GM23338 (cell line): ENCODE data around the gene THRB.

Experiments
- CREB1 ChIP-seq: fragments of 250-450 bp; sonication (Bioruptor Pico); IDR thresholded peaks from 2 replicates; pipeline ENCODE4 v1.5.0; 2020; ENCODE audit warnings: low read depth, mild to moderate bottlenecking, moderate library complexity
- EZH2 ChIP-seq: fragments of 200-600 bp; sonication (generic); IDR thresholded peaks from one replicate; pipeline ENCODE4 v1.8.0; 2017; ENCODE audit warnings: antibody characterized with exemption, mild to moderate bottlenecking, low read depth; ENCODE audit not compliant: unreplicated experiment
- EZH2phosphoT487 ChIP-seq: fragments of 200-600 bp; sonication (generic); IDR thresholded peaks from one replicate; pipeline ENCODE4 v1.8.1; 2018; ENCODE audit warnings: antibody characterized with exemption; ENCODE audit not compliant: unreplicated experiment
- JUNB ChIP-seq: IDR thresholded peaks from one replicate; pipeline ENCODE4 v1.6.1; 2016; ENCODE audit warnings: antibody characterized with exemption; ENCODE audit not compliant: unreplicated experiment
- NANOG ChIP-seq: IDR thresholded peaks from 2 replicates; pipeline ENCODE4 v1.6.1; 2016; ENCODE audit warnings: antibody characterized with exemption, borderline replicate concordance
- POLR2AphosphoS5 ChIP-seq: IDR thresholded peaks from 2 replicates; pipeline ENCODE4 v1.6.1; 2016; ENCODE audit warnings: antibody characterized with exemption, low read depth
- STAT1 ChIP-seq: IDR thresholded peaks from one replicate; pipeline ENCODE4 v1.6.1; 2016; ENCODE audit warnings: antibody characterized with exemption; ENCODE audit not compliant: unreplicated experiment
- ZNF114 ChIP-seq: fragments of 250-450 bp; sonication (Bioruptor Pico); IDR thresholded peaks from 2 replicates; pipeline ENCODE4 v1.5.0; 2020; ENCODE audit warnings: mild to moderate bottlenecking, moderate library complexity
- ZNF331 ChIP-seq: fragments of 250-450 bp; sonication (Bioruptor Pico); IDR thresholded peaks from 2 replicates; pipeline ENCODE4 v1.5.0; 2020; ENCODE audit warnings: low read depth, mild to moderate bottlenecking, moderate library complexity
- TF ChIP-seq, protein P1 (sequence below), 2 experiments: fragments of 200-600 bp in 1 of 2; sonication (generic) in 1 of 2; conservative IDR thresholded peaks; 2 replicates each; pipeline versions ENCODE4 v1.5.1 to v1.6.1; 2016 to 2017; ENCODE audit warnings: antibody characterized with exemption in 2 of 2, low read depth in 2 of 2, mild to moderate bottlenecking in 2 of 2, moderate library complexity in 1 of 2
- TF ChIP-seq, protein P2 (sequence below): IDR thresholded peaks from one replicate; pipeline ENCODE4 v1.6.1; 2018; ENCODE audit warnings: antibody characterized with exemption; ENCODE audit not compliant: unreplicated experiment
- TF ChIP-seq, protein P3 (sequence below): IDR thresholded peaks from 2 replicates; pipeline ENCODE4 v1.6.1; 2016; ENCODE audit warnings: antibody characterized with exemption
- TF ChIP-seq, protein P4 (sequence below): fragments of 250-450 bp; sonication (Bioruptor Pico); IDR thresholded peaks from 2 replicates; pipeline ENCODE4 v1.5.0; 2020; ENCODE audit warnings: mild to moderate bottlenecking, moderate library complexity

DNA sequence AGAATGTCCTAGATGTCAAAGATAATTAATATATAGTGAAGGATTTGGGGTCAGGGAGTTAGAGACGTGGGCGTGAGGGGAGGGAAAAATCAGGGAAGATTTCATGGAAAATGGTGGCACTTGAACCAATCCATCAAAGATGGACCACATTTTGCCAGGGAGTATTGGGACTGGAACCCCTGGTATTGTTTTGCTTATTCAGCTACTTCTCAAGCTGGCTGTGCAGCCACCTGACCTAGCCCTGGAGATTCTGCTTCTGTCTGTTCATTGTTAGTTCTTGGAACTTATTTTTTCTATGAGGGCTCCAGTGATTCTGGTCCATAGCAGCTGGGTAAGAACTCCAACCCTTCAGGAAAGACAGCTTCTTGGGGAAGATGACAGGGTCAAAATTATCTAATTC, 3.3 kb upstream of the THRB start:
- TF ChIP-seq, protein P1, sequence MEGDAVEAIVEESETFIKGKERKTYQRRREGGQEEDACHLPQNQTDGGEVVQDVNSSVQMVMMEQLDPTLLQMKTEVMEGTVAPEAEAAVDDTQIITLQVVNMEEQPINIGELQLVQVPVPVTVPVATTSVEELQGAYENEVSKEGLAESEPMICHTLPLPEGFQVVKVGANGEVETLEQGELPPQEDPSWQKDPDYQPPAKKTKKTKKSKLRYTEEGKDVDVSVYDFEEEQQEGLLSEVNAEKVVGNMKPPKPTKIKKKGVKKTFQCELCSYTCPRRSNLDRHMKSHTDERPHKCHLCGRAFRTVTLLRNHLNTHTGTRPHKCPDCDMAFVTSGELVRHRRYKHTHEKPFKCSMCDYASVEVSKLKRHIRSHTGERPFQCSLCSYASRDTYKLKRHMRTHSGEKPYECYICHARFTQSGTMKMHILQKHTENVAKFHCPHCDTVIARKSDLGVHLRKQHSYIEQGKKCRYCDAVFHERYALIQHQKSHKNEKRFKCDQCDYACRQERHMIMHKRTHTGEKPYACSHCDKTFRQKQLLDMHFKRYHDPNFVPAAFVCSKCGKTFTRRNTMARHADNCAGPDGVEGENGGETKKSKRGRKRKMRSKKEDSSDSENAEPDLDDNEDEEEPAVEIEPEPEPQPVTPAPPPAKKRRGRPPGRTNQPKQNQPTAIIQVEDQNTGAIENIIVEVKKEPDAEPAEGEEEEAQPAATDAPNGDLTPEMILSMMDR (conservative IDR thresholded peaks at IDR 0.05; ENCODE audit: low read depth in 2 of 2): no peak
- TF ChIP-seq, protein P2, sequence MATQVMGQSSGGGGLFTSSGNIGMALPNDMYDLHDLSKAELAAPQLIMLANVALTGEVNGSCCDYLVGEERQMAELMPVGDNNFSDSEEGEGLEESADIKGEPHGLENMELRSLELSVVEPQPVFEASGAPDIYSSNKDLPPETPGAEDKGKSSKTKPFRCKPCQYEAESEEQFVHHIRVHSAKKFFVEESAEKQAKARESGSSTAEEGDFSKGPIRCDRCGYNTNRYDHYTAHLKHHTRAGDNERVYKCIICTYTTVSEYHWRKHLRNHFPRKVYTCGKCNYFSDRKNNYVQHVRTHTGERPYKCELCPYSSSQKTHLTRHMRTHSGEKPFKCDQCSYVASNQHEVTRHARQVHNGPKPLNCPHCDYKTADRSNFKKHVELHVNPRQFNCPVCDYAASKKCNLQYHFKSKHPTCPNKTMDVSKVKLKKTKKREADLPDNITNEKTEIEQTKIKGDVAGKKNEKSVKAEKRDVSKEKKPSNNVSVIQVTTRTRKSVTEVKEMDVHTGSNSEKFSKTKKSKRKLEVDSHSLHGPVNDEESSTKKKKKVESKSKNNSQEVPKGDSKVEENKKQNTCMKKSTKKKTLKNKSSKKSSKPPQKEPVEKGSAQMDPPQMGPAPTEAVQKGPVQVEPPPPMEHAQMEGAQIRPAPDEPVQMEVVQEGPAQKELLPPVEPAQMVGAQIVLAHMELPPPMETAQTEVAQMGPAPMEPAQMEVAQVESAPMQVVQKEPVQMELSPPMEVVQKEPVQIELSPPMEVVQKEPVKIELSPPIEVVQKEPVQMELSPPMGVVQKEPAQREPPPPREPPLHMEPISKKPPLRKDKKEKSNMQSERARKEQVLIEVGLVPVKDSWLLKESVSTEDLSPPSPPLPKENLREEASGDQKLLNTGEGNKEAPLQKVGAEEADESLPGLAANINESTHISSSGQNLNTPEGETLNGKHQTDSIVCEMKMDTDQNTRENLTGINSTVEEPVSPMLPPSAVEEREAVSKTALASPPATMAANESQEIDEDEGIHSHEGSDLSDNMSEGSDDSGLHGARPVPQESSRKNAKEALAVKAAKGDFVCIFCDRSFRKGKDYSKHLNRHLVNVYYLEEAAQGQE: no peak
- TF ChIP-seq CREB1: no peak
- TF ChIP-seq EZH2: no peak
- TF ChIP-seq EZH2phosphoT487: no peak
- no peak for TF ChIP-seq POLR2AphosphoS5
- no peak for TF ChIP-seq JUNB
- no peak for TF ChIP-seq ZNF114 (CRISPR knock-in tag)
- TF ChIP-seq, protein P3, sequence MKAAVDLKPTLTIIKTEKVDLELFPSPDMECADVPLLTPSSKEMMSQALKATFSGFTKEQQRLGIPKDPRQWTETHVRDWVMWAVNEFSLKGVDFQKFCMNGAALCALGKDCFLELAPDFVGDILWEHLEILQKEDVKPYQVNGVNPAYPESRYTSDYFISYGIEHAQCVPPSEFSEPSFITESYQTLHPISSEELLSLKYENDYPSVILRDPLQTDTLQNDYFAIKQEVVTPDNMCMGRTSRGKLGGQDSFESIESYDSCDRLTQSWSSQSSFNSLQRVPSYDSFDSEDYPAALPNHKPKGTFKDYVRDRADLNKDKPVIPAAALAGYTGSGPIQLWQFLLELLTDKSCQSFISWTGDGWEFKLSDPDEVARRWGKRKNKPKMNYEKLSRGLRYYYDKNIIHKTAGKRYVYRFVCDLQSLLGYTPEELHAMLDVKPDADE: no peak
- TF ChIP-seq ZNF331: no peak
- no peak for TF ChIP-seq STAT1
- TF ChIP-seq NANOG: no peak
- TF ChIP-seq, protein P4, sequence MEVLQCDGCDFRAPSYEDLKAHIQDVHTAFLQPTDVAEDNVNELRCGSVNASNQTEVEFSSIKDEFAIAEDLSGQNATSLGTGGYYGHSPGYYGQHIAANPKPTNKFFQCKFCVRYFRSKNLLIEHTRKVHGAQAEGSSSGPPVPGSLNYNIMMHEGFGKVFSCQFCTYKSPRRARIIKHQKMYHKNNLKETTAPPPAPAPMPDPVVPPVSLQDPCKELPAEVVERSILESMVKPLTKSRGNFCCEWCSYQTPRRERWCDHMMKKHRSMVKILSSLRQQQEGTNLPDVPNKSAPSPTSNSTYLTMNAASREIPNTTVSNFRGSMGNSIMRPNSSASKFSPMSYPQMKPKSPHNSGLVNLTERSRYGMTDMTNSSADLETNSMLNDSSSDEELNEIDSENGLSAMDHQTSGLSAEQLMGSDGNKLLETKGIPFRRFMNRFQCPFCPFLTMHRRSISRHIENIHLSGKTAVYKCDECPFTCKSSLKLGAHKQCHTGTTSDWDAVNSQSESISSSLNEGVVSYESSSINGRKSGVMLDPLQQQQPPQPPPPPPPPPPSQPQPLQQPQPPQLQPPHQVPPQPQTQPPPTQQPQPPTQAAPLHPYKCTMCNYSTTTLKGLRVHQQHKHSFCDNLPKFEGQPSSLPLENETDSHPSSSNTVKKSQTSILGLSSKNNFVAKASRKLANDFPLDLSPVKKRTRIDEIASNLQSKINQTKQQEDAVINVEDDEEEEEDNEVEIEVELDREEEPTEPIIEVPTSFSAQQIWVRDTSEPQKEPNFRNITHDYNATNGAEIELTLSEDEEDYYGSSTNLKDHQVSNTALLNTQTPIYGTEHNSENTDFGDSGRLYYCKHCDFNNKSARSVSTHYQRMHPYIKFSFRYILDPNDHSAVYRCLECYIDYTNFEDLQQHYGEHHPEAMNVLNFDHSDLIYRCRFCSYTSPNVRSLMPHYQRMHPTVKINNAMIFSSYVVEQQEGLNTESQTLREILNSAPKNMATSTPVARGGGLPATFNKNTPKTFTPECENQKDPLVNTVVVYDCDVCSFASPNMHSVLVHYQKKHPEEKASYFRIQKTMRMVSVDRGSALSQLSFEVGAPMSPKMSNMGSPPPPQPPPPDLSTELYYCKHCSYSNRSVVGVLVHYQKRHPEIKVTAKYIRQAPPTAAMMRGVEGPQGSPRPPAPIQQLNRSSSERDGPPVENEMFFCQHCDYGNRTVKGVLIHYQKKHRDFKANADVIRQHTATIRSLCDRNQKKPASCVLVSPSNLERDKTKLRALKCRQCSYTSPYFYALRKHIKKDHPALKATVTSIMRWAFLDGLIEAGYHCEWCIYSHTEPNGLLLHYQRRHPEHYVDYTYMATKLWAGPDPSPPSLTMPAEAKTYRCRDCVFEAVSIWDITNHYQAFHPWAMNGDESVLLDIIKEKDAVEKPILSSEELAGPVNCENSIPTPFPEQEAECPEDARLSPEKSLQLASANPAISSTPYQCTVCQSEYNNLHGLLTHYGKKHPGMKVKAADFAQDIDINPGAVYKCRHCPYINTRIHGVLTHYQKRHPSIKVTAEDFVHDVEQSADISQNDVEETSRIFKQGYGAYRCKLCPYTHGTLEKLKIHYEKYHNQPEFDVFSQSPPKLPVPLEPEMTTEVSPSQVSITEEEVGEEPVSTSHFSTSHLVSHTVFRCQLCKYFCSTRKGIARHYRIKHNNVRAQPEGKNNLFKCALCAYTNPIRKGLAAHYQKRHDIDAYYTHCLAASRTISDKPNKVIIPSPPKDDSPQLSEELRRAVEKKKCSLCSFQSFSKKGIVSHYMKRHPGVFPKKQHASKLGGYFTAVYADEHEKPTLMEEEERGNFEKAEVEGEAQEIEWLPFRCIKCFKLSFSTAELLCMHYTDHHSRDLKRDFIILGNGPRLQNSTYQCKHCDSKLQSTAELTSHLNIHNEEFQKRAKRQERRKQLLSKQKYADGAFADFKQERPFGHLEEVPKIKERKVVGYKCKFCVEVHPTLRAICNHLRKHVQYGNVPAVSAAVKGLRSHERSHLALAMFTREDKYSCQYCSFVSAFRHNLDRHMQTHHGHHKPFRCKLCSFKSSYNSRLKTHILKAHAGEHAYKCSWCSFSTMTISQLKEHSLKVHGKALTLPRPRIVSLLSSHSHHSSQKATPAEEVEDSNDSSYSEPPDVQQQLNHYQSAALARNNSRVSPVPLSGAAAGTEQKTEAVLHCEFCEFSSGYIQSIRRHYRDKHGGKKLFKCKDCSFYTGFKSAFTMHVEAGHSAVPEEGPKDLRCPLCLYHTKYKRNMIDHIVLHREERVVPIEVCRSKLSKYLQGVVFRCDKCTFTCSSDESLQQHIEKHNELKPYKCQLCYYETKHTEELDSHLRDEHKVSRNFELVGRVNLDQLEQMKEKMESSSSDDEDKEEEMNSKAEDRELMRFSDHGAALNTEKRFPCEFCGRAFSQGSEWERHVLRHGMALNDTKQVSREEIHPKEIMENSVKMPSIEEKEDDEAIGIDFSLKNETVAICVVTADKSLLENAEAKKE (CRISPR knock-in tag): no peak
